WERI-Rb-1 (cell line): ENCODE data around the gene LILRB2.

Experiments used
- DNase-seq: peaks from one replicate; pipeline ENCODE4 v3.0.0-alpha.2; 2020
- H3K27ac ChIP-seq: fragments of 250-450 bp; sonication (Bioruptor Pico); 2 replicates; pipeline ENCODE4 v1.5.1; 2020; ENCODE audit warnings: mild to moderate bottlenecking, moderate library complexity
- H3K27me3 ChIP-seq: fragments of 250-450 bp; sonication (Bioruptor Pico); 2 replicates; pipeline ENCODE4 v1.5.1; 2021; ENCODE audit warnings: mild to moderate bottlenecking, low read depth, moderate library complexity; ENCODE audit not compliant: insufficient read depth, severe bottlenecking
- H3K36me3 ChIP-seq: fragments of 250-450 bp; sonication (Bioruptor Pico); 2 replicates; pipeline ENCODE4 v1.5.1; 2020; ENCODE audit warnings: mild to moderate bottlenecking, moderate library complexity
- H3K4me3 ChIP-seq: 2 replicates; pipeline ENCODE4 v1.5.1; 2011; ENCODE audit warnings: low read depth, mild to moderate bottlenecking, control low read depth, low read length
- H3K9me3 ChIP-seq: fragments of 250-450 bp; sonication (Bioruptor Pico); 2 replicates; pipeline ENCODE4 v1.5.1; 2021; ENCODE audit warnings: mild to moderate bottlenecking, moderate library complexity; ENCODE audit not compliant: severe bottlenecking
- TF ChIP-seq, protein P1 (sequence below): IDR thresholded peaks from 2 replicates; pipeline ENCODE4 v1.5.1; 2011; ENCODE audit warnings: low read depth, mild to moderate bottlenecking, control low read depth, inconsistent platforms, low read length

The LILRB2 gene

DNA sequence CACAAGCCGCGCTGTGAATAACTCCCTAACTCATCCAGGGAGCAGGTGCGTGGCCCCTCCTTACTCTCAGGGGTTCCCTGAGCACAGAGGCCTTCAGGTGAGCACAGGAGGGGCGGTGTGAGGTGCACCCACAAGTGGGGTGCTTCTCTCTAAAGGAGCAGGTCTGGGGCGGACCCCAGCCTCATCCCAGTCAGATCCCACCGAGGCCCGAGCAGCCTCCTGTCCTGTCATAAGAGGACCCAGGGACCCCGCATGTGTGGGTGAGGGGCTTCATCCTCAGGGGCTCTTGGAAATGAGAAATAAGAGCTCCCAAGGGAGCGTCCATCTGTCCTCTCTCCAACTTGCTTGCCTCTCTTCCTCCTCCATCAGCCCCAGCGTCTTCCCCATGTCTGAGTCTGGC lies 35.0 kb upstream of the LILRB2 start:
- DNase-seq = no peak
- Histone ChIP-seq H3K36me3 (no peaks in the 10 kb centered on the region), H3K9me3 (peaks cover 7% of the 10 kb centered on the region), H3K4me3 (no peak overlapping the region), H3K27me3 (peaks cover 85% of the 10 kb centered on the region), H3K27ac (no peak overlapping the region)
- TF ChIP-seq, protein P1, sequence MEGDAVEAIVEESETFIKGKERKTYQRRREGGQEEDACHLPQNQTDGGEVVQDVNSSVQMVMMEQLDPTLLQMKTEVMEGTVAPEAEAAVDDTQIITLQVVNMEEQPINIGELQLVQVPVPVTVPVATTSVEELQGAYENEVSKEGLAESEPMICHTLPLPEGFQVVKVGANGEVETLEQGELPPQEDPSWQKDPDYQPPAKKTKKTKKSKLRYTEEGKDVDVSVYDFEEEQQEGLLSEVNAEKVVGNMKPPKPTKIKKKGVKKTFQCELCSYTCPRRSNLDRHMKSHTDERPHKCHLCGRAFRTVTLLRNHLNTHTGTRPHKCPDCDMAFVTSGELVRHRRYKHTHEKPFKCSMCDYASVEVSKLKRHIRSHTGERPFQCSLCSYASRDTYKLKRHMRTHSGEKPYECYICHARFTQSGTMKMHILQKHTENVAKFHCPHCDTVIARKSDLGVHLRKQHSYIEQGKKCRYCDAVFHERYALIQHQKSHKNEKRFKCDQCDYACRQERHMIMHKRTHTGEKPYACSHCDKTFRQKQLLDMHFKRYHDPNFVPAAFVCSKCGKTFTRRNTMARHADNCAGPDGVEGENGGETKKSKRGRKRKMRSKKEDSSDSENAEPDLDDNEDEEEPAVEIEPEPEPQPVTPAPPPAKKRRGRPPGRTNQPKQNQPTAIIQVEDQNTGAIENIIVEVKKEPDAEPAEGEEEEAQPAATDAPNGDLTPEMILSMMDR = no peak

DNA sequence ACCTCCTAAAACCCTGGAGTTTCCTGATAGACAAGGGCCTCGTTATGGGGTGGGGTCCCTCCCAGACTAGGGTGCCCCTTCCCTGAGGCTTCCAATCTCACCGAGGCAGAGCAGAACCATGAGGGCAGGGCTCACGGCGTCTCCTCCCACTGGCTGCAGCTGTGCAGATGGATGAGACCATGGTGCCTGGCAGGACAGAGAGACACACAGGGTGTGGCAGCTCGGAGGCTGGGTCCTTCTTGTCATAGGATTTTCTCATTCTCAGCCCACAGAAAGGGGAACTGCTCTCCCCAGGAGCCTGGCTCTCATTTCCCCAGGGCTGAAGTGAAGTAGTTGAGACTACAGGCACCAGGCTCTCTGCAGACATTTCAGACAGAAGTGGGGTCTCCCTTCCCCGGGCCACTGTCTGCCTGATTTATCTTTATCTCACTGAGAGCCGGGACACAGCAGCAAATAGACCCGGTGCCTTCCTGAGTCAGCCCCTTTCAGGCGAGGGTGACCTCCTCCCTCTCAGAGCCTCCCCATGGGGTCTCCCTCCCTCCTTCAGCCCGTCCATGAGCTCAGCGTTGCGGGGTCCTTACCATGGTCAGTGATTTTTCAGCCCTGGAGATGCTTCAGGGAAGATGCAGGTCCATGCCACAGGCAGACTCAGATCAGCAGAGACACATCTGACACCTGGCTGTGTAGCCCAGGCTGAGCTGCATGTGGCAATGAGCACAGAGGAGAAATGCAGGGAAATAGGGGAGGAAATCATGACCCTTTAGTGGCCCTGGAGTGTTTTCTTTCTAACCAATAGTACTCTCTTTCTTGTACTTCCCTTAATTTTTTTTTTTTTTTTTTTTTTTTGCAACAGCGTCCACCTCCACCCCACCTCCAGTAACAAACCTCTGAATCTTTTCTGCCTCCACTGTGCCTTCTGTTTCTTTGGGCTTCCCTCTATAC lies 31.8 kb upstream of the LILRB2 start, which contains the start of gene LILRA5:
Gene LILRA5, minus strand, starts transcription at position 731 of the 942 bp plus-strand sequence. Its CDS starts 147 bp downstream, at position 584.
- H3K4me3 ChIP-seq = no peak within 1 kb of the TSS
- no peaks in the 10 kb centered on the region for H3K36me3 ChIP-seq
- peaks cover 7% of the 10 kb centered on the region for H3K9me3 ChIP-seq
- H3K27ac ChIP-seq = no peak within 1 kb of the TSS
- peaks cover 87% of the 10 kb centered on the region for H3K27me3 ChIP-seq
- TF ChIP-seq, protein P1 = no peak
- no peak for DNase-seq

DNA sequence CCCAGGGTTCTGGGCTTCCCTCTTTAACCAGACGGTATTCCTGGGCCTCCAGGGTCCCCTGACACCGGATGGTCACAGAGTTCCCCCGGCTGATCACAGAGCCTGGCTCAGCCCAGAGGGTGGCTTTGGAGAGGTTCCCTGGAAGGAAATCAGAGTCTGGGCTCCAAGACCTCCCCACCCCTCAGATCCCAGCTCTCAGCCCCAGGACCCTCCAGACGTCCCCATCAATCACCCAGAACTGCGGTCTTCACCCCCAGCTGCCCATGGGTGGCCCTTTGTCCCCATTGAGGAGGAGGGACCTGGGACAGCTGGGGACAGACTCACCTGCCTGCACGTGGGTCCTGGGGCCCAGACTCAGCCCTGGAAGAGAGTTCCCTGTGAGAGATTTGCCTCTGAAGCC lies 31.1 kb upstream of the LILRB2 start:
- no peaks in the 10 kb centered on the region for H3K36me3 ChIP-seq
- no peak for DNase-seq
- TF ChIP-seq, protein P1 = no peak
- peaks cover 86% of the 10 kb centered on the region for H3K27me3 ChIP-seq
- peaks cover 7% of the 10 kb centered on the region for H3K9me3 ChIP-seq
- H3K4me3 ChIP-seq = no peak overlapping the region
- H3K27ac ChIP-seq = no peak overlapping the region

DNA sequence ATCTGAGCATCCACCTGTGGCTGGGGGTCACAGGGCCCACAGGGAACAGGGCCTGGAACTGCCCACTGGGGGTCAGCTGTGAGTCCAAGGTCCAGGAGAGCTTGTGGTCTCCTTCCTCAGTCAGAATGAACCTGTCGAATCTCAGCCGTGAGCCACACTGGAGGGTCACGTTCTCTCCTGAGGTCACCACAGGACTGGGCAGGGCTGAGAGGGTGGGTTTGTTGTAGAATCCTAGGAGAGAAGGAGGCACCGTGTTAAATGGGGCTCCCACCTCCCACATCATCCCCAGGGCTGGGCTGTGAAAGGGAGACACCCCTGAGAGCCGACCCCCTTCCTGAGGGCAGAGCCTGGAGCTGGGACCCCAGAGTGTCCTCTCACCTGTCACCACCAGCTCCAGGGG lies 30.6 kb upstream of the LILRB2 start:
- no peaks in the 10 kb centered on the region for H3K36me3 ChIP-seq
- no peak overlapping the region for H3K4me3 ChIP-seq
- TF ChIP-seq, protein P1 = no peak
- H3K27me3 ChIP-seq = peaks cover 84% of the 10 kb centered on the region
- H3K9me3 ChIP-seq = peaks cover 7% of the 10 kb centered on the region
- no peak for DNase-seq
- no peak overlapping the region for H3K27ac ChIP-seq

DNA sequence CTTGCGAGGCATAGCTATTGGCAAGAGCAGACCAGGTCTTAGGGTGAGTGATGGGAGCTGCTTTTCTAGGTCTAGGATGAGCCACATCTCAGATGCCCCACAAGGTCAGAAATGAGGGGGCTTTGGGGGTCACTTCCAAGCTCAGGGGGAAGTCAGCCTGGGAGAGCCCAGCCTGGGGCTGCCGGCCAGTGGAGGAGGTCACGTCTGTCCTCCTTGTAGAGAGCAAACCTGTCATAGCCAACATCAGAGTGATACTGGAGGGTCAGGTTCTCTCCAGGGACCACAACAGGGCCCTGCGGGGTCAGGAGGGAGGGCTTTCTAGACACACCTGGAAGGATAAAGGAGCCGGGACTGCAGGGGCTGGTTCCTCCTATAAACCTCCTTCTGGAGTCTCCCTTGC lies 29.6 kb upstream of the LILRB2 start:
- TF ChIP-seq, protein P1 = no peak
- Histone ChIP-seq H3K4me3 (no peak overlapping the region), H3K27ac (no peak overlapping the region), H3K27me3 (peaks cover 84% of the 10 kb centered on the region), H3K36me3 (no peaks in the 10 kb centered on the region), H3K9me3 (peaks cover 7% of the 10 kb centered on the region)
- no peak for DNase-seq
